Measurements from ENCODE around the gene SLC35E2B.

Gene SLC35E2B

GRCh38 chr1:1627261-1627828 lies 65.2 kb downstream of the SLC35E2B start:
- DNase-seq (ENCODE audit: low read depth) = no peak
- TF ChIP-seq, protein P1, sequence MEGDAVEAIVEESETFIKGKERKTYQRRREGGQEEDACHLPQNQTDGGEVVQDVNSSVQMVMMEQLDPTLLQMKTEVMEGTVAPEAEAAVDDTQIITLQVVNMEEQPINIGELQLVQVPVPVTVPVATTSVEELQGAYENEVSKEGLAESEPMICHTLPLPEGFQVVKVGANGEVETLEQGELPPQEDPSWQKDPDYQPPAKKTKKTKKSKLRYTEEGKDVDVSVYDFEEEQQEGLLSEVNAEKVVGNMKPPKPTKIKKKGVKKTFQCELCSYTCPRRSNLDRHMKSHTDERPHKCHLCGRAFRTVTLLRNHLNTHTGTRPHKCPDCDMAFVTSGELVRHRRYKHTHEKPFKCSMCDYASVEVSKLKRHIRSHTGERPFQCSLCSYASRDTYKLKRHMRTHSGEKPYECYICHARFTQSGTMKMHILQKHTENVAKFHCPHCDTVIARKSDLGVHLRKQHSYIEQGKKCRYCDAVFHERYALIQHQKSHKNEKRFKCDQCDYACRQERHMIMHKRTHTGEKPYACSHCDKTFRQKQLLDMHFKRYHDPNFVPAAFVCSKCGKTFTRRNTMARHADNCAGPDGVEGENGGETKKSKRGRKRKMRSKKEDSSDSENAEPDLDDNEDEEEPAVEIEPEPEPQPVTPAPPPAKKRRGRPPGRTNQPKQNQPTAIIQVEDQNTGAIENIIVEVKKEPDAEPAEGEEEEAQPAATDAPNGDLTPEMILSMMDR (conservative IDR thresholded peaks at IDR 0.05; ENCODE audit: control insufficient read depth, insufficient read depth, low read depth, low read length) = no peak
- H3K4me3 ChIP-seq (ENCODE audit: control insufficient read depth, low read depth, low read length) = no peak overlapping the region

GRCh38 chr1:1626207-1627141 lies 66.1 kb downstream of the SLC35E2B start:
- H3K4me3 ChIP-seq (ENCODE audit: control insufficient read depth, low read depth, low read length) = no peak overlapping the region
- DNase-seq (ENCODE audit: low read depth) = no peak
- TF ChIP-seq, protein P1 (conservative IDR thresholded peaks at IDR 0.05; ENCODE audit: control insufficient read depth, insufficient read depth, low read depth, low read length) = no peak

GRCh38 chr1:1625824-1626206 lies 66.8 kb downstream of the SLC35E2B start:
- no peak for DNase-seq (ENCODE audit: low read depth)
- no peak overlapping the region for H3K4me3 ChIP-seq (ENCODE audit: control insufficient read depth, low read depth, low read length)
- TF ChIP-seq, protein P1 (conservative IDR thresholded peaks at IDR 0.05; ENCODE audit: control insufficient read depth, insufficient read depth, low read depth, low read length) = no peak

DNA sequence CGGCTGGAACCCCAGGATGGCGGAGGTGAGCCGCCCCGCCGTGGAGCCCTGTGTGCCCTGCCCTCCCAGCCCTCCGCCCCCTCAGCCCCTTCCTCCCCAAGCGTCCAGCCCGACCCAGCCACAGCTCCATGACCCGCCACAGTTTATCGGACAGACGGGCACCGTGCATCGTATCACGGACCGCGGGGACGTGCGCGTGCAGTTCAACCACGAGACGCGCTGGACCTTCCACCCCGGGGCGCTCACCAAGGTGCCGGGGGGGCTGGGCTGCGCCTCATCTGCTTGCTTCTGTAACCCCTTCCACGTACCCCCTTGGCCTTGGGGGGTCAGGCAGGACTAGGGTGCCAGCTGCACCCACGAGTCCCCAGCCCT lies 67.2 kb downstream of the SLC35E2B start:
- DNase-seq (ENCODE audit: low read depth) = no peak
- TF ChIP-seq, protein P1 (conservative IDR thresholded peaks at IDR 0.05; ENCODE audit: control insufficient read depth, insufficient read depth, low read depth, low read length) = no peak
- H3K4me3 ChIP-seq (ENCODE audit: control insufficient read depth, low read depth, low read length) = no peak overlapping the region

DNA sequence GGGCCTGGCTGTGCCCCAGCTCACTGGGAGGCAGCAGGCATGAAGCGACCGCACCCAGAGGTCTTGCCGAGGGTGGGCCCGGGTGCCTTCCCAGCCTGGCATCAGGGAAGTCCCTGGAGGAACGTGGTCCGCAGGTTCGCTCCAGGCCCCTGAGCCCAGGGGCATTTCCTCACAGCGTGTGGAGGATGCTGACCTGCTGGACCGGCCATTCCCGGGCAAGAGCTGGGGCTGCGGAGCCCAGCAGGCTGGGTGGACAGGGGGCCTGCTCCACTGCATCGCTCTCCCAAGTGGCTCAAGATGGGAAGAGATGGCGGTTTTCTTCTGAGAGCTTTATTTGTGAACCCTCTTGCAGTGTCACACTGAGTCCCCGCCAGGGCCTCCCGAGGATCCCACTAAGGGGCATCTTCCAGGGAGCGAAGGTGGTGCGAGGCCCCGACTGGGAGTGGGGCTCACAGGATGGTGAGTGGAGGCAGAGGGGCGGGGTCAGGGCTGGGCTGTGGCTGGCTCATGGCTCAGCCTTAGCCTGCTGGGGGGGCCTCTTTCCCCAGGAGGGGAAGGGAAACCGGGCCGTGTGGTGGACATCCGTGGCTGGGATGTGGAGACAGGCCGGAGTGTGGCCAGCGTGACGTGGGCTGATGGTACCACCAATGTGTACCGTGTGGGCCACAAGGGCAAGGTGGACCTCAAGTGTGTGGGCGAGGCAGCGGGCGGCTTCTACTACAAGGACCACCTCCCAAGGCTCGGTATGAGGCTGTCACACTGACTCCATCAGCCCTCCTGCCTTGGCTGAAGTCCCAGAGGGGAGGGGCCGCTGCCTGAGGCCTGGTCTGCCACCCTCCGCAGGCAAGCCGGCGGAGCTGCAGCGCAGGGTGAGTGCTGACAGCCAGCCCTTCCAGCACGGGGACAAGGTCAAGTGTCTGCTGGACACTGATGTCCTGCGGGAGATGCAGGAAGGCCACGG lies 67.9 kb downstream of the SLC35E2B start:
- no peak for DNase-seq (ENCODE audit: low read depth)
- H3K4me3 ChIP-seq (ENCODE audit: control insufficient read depth, low read depth, low read length) = no peak overlapping the region
- TF ChIP-seq, protein P1 (conservative IDR thresholded peaks at IDR 0.05; ENCODE audit: control insufficient read depth, insufficient read depth, low read depth, low read length) = no peak

Data from fibroblast of mammary gland (primary cell).